ENCODE results near the gene HIRA. TPM values are rescaled to one million over a fixed set of nuclear protein-coding genes. Genes with fewer than 3 reads are reported as not detected.

Gene HIRA
- total and polyA plus RNA-seq, 2 of the 8 experiments (the other 6 are each of a cell fraction or from before 2014, with no cell fraction given), result 34.9 to 67.2 TPM

- Histone ChIP-seq H3K23ac (ENCODE audit: insufficient read length) (no peak overlapping the region), H3K9ac (replicated peaks in 1 of 4; ENCODE audit: extremely low read depth in 1 of 4, low read depth in 3 of 4, low read length in 3 of 4) (no peak overlapping the region), H2AFZ (ENCODE audit: low read length) (no peak overlapping the region), H2BK15ac (ENCODE audit: low read length) (no peak overlapping the region), H3K27ac (ENCODE audit: low read depth, low read length) (no peak overlapping the region), H3K4me2 (ENCODE audit: insufficient read depth in 1 of 2, low read depth in 2 of 2, low read length in 2 of 2) (no peak overlapping the region), H4K20me1 (replicated peaks in 1 of 2; ENCODE audit: control insufficient read depth in 1 of 2, insufficient read depth in 2 of 2, low read length in 2 of 2) (peaks cover 2 to 9% of the 10 kb centered on the region in 2 experiments), H3K14ac (ENCODE audit: insufficient read length) (no peak overlapping the region), H3K79me1 (ENCODE audit: low read depth, low read length) (no peaks in the 10 kb centered on the region), H3K4ac (replicated peaks; ENCODE audit: insufficient read length, low read depth, low read length) (no peak overlapping the region), H4K91ac (replicated peaks; ENCODE audit: insufficient read length, low read length) (no peak overlapping the region), H2BK12ac (ENCODE audit: low read depth, low read length) (no peak overlapping the region), H2BK5ac (ENCODE audit: low read depth, low read length) (no peak overlapping the region), H2BK120ac (replicated peaks; ENCODE audit: low read depth, low read length) (no peak overlapping the region), H3K56ac (replicated peaks; ENCODE audit: insufficient read length, low read depth, low read length) (no peak overlapping the region), H3K36me3 (ENCODE audit: control insufficient read depth in 2 of 4, insufficient read depth in 4 of 4, low read length in 3 of 4) (peaks cover 22 to 72% (median 55%) of the 10 kb centered on the region in 4 experiments), H3K23me2 (ENCODE audit: low read depth, low read length) (no peaks in the 10 kb centered on the region), H2AK5ac (ENCODE audit: low read depth, low read length) (no peak overlapping the region), H3K79me2 (ENCODE audit: control insufficient read depth in 1 of 2, insufficient read depth in 2 of 2, low read length in 2 of 2) (no peaks in the 10 kb centered on the region), H4K5ac (ENCODE audit: insufficient read length, low read depth, low read length) (no peak overlapping the region), H3K4me3 (ENCODE audit: extremely low read depth in 1 of 4, insufficient read depth in 2 of 4, low read depth in 3 of 4, low read length in 4 of 4) (no peak overlapping the region), H3K18ac (ENCODE audit: extremely low read depth, low read length) (no peak overlapping the region), H2BK20ac (ENCODE audit: low read length) (no peak overlapping the region), H3K4me1 (replicated peaks in 1 of 4; ENCODE audit: control insufficient read depth in 3 of 4, insufficient read depth in 4 of 4, low read length in 3 of 4) (no peaks in the 10 kb centered on the region), H4K8ac (ENCODE audit: extremely low read depth, insufficient read depth, low read length) (no peak overlapping the region), H3K9me3 (ENCODE audit: insufficient read depth in 2 of 2, low read depth in 1 of 2, low read length in 1 of 2) (no peaks in the 10 kb centered on the region), H3K27me3 (replicated peaks in 1 of 4; ENCODE audit: control insufficient read depth in 3 of 4, extremely low read depth in 1 of 4, insufficient read depth in 3 of 4, low read length in 3 of 4) (no peaks in the 10 kb centered on the region)
- TF ChIP-seq CBX5 (IDR thresholded peaks at IDR 0.05; ENCODE audit: low read depth, low read length), result no peak
- no peak for TF ChIP-seq MAX (IDR thresholded peaks at IDR 0.05)
- TF ChIP-seq POLR2AphosphoS5 (IDR thresholded peaks at IDR 0.05; ENCODE audit: low read depth, low read length), result no peak
- no peak for TF ChIP-seq TAF1 (IDR thresholded peaks at IDR 0.05; ENCODE audit: low read depth, low read length)
- no peak for DNase-seq (ENCODE audit: low read depth in 1 of 2, low spot score in 2 of 2)
- FAIRE-seq, result no peak
- ChIA-PET CTCF (ENCODE audit: partially characterized antibody) (interaction anchor here (0.7 kb wide), 1 partner anchor 39 kb away, joined by 3 read pairs; no protein-coding TSS in a partner anchor), POLR2A (ENCODE audit: partially characterized antibody) (interaction anchor here (1.0 to 1.1 kb wide), 4 partner anchors 12 to 110 kb away, joined by 3 read pairs; no protein-coding TSS in a partner anchor)
- WGBS, 2 experiments (ENCODE audit: extremely low coverage in 1 of 2, insufficient coverage in 1 of 2, insufficient read length in 1 of 2, insufficient replicate concordance in 2 of 2, low coverage in 1 of 2, low lambda C conversion rate in 2 of 2, missing lambda C conversion rate in 1 of 2), result 85% methylated on average over 5 of the region's 5 CpGs; no CpG with 5 or more reads in 1 of the 2 experiments
Observed at GRCh38 chr22:19393704-19394103, 37.8 kb downstream of the HIRA start.
